Transverse colon (tissue), 3 donors: ENCODE results near the gene GINS1.

ENCODE experiments used
- CTCF ChIP-seq, 5 experiments: fragments of 200-600 bp in 3 of 5; fragments of 450-650 bp in 2 of 5; sonication (generic) in 3 of 5; IDR thresholded peaks; 1 replicate in 2 of 5; 2 replicates in 3 of 5; pipeline ENCODE4 v1.5.1; 2016 to 2017; ENCODE audit warnings: antibody characterized with exemption in 5 of 5, inconsistent platforms in 3 of 5, mild to moderate bottlenecking in 2 of 5, moderate library complexity in 1 of 5
- EP300 ChIP-seq: sonication (generic); formaldehyde crosslinking; IDR thresholded peaks from one replicate; pipeline ENCODE4 v1.6.1; 2017; ENCODE audit warnings: antibody characterized with exemption, low read depth
- POLR2A ChIP-seq: fragments of 450-650 bp; IDR thresholded peaks from one replicate; pipeline ENCODE4 v1.6.1; 2016; ENCODE audit warnings: antibody characterized with exemption, mild to moderate bottlenecking, moderate library complexity

GRCh38 chr20:25394996-25395395 is 12.5 kb upstream of the GINS1 start:
- TF ChIP-seq CTCF (IDR thresholded peaks at IDR 0.05), result no peak
- no peak for TF ChIP-seq EP300
- TF ChIP-seq POLR2A, result no peak
